ENCODE data around the gene DNAH8.

DNA sequence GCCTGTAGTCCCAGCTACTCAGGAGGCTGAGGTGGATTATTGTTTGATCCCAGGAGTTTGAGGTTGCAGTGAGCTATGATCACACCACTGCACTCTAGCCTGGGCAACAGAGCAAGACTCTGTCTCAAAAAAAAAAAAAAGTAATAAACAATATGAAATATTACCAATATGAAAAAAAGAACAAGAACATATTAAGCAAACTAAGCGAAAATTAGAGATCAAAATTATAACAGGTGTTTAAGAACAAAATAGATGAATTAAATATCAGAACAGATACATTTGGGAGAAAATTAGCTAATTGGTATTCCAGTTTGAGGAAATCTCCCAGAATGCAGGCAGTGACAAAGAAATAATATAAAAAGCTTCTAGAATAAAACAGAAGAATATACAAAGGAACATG, 35.4 kb upstream of the DNAH8 start:
- TF ChIP-seq POLR2AphosphoS5 (IDR thresholded peaks at IDR 0.05; ENCODE audit: low read depth, low read length) = no peak
- no peak for TF ChIP-seq POLR2A (IDR thresholded peaks at IDR 0.05; ENCODE audit: low read depth, low read length)
- no peak for TF ChIP-seq TAF1 (IDR thresholded peaks at IDR 0.05; ENCODE audit: borderline replicate concordance, low read depth, low read length)

All from GM12892 (cell line).